Ishikawa (cell line): ENCODE results near the gene DNPEP.

Experiments used
- CEBPB ChIP-seq: IDR thresholded peaks from 2 replicates; pipeline ENCODE4 v1.6.1; 2012
- CREB1 ChIP-seq: IDR thresholded peaks from 2 replicates; pipeline ENCODE4 v1.6.1; 2012; ENCODE audit warnings: low read depth
- EGR1 ChIP-seq: IDR thresholded peaks from 2 replicates; pipeline ENCODE4 v1.6.1; 2012
- EP300 ChIP-seq: IDR thresholded peaks from 2 replicates; pipeline ENCODE4 v1.6.1; 2012; ENCODE audit warnings: borderline replicate concordance
- FOXM1 ChIP-seq: IDR thresholded peaks from 2 replicates; pipeline ENCODE4 v1.6.1; 2012; ENCODE audit warnings: low read depth, borderline replicate concordance
- NFIC ChIP-seq: IDR thresholded peaks from 2 replicates; pipeline ENCODE4 v1.6.1; 2012
- RAD21 ChIP-seq: IDR thresholded peaks from 2 replicates; pipeline ENCODE4 v1.6.1; 2012; ENCODE audit warnings: low read depth
- REST ChIP-seq: IDR thresholded peaks from 2 replicates; pipeline ENCODE4 v1.6.1; 2012; ENCODE audit warnings: low read depth, mild to moderate bottlenecking
- TAF1 ChIP-seq: IDR thresholded peaks from 2 replicates; pipeline ENCODE4 v1.6.1; 2012; ENCODE audit warnings: low read depth, mild to moderate bottlenecking
- TCF12 ChIP-seq: IDR thresholded peaks from 2 replicates; pipeline ENCODE4 v1.6.1; 2012; ENCODE audit warnings: low read depth
- TEAD4 ChIP-seq: IDR thresholded peaks from 2 replicates; pipeline ENCODE4 v1.6.1; 2012
- USF1 ChIP-seq: IDR thresholded peaks from 2 replicates; pipeline ENCODE4 v1.6.1; 2012
- YY1 ChIP-seq: IDR thresholded peaks from 2 replicates; pipeline ENCODE4 v1.6.1; 2012; ENCODE audit warnings: low read depth
- ZBTB7A ChIP-seq: IDR thresholded peaks from 2 replicates; pipeline ENCODE4 v1.6.1; 2012; ENCODE audit warnings: low read depth
- TF ChIP-seq, protein P1 (sequence below): IDR thresholded peaks from 2 replicates; pipeline ENCODE4 v1.6.1; 2012

Gene DNPEP

GRCh38 chr2:219417374-219417773, 29.7 kb upstream of the DNPEP start:
- TF ChIP-seq EGR1 (no peak), TEAD4 (no peak), RAD21 (no peak), CEBPB (no peak), EP300 (no peak), USF1 (no peak), CREB1 (no peak), REST (no peak), FOXM1 (no peak), NFIC (no peak), YY1 (no peak), TAF1 (no peak), TCF12 (no peak), ZBTB7A (no peak)
- TF ChIP-seq, protein P1, sequence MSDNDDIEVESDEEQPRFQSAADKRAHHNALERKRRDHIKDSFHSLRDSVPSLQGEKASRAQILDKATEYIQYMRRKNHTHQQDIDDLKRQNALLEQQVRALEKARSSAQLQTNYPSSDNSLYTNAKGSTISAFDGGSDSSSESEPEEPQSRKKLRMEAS: no peak

GRCh38 chr2:219416938-219417337, 29.2 kb upstream of the DNPEP start:
- no peak for TF ChIP-seq EP300
- no peak for TF ChIP-seq ZBTB7A
- TF ChIP-seq, protein P1: no peak
- no peak for TF ChIP-seq TAF1
- TF ChIP-seq CREB1: no peak
- TF ChIP-seq EGR1: no peak
- no peak for TF ChIP-seq USF1
- no peak for TF ChIP-seq YY1
- no peak for TF ChIP-seq RAD21
- TF ChIP-seq NFIC: no peak
- TF ChIP-seq FOXM1: no peak
- TF ChIP-seq TCF12: no peak
- TF ChIP-seq CEBPB: no peak
- TF ChIP-seq TEAD4: no peak
- TF ChIP-seq REST: no peak

GRCh38 chr2:219416235-219416602, 28.5 kb upstream of the DNPEP start:
- TF ChIP-seq FOXM1 (no peak), YY1 (no peak), ZBTB7A (no peak), NFIC (no peak), EP300 (no peak), RAD21 (no peak)

- TF ChIP-seq FOXM1: no peak
- TF ChIP-seq CREB1: no peak
- no peak for TF ChIP-seq EP300
- TF ChIP-seq TCF12: no peak
- no peak for TF ChIP-seq YY1
- peak; percentile 28; the same call in 1 of the 2 replicates for TF ChIP-seq NFIC
- no peak for TF ChIP-seq REST
- no peak for TF ChIP-seq CEBPB
Measured at GRCh38 chr2:219415580-219416234, 28.0 kb upstream of the DNPEP start.
